Heart right ventricle (tissue), 16 donors: ENCODE measurements around the gene SFT2D1. TPM values are rescaled to one million over a fixed set of nuclear protein-coding genes. Genes with fewer than 3 reads are reported as not detected.

ENCODE experiments used
- ATAC-seq, 8 donors: fragments of 200-7000 bp; cut with Tn5 transposase; one replicate each; pipeline ENCODE4 v1.9.1; 2020; ENCODE audit warnings: mild to moderate bottlenecking in 8 of 8, moderate library complexity in 8 of 8, moderate number of reproducible peaks in 1 of 8
- DNase-seq, 2 donors: peaks; one replicate each; pipeline ENCODE4 v3.0.0-alpha.2; 2020
- H3K27ac ChIP-seq, 10 donors: fragments of 200-600 bp; sonication (generic) in 2 of 10; one replicate each; pipeline versions ENCODE4 v1.5.0 to v1.8.0; 2020 to 2022; ENCODE audit warnings: mild to moderate bottlenecking in 3 of 10
- H3K27me3 ChIP-seq, 7 donors: fragments of 200-600 bp; one replicate each; pipeline ENCODE4 v1.8.0; 2021 to 2022; ENCODE audit warnings: mild to moderate bottlenecking in 2 of 7
- H3K36me3 ChIP-seq, 9 donors: fragments of 200-600 bp; sonication (generic) in 1 of 9; one replicate each; pipeline versions ENCODE4 v1.5.0 to v1.8.0; 2020 to 2022; ENCODE audit warnings: mild to moderate bottlenecking in 2 of 9
- H3K4me1 ChIP-seq, 9 donors: fragments of 200-600 bp; sonication (generic) in 1 of 9; one replicate each; pipeline versions ENCODE4 v1.5.0 to v1.8.0; 2020 to 2022; ENCODE audit warnings: mild to moderate bottlenecking in 4 of 9
- H3K4me3 ChIP-seq, 10 donors: fragments of 200-600 bp; sonication (generic) in 2 of 10; one replicate each; pipeline versions ENCODE4 v1.5.0 to v1.8.0; 2020 to 2022; ENCODE audit warnings: mild to moderate bottlenecking in 7 of 10, moderate library complexity in 2 of 10
- H3K9me3 ChIP-seq, 11 donors: fragments of 200-600 bp in 10 of 11; sonication (generic) in 2 of 11; one replicate each; pipeline versions ENCODE4 v1.5.0 to v1.8.0; 2013 to 2022; ENCODE audit warnings: mild to moderate bottlenecking in 2 of 11, control low read depth in 1 of 11, moderate library complexity in 1 of 11
- WGBS, 2 donors: extraction: QIAGEN DNeasy Blood & Tissue Kit; methylation state at CpG; one replicate each; pipeline ENCODE4 v1.1.7; 2013; ENCODE audit warnings: inconsistent platforms in 1 of 2; 5-methylcytosine and 5-hydroxymethylcytosine counted together
- intact Hi-C, 10 donors: fragments of 100-400 bp; cut with DNase I; formaldehyde crosslinking; loops; one replicate each; pipeline versions ENCODE4 v1.11.1 to v1.14.2; 2022
- polyA plus RNA-seq, 2 donors: library from polyadenylated mRNA; stranded (reverse); fragments of 200-250 nt; gene quantifications; one replicate each; pipeline ENCODE4 v1.2.3, GENCODE V29; 2013
- total RNA-seq, 10 donors: library from RNA; stranded (reverse); fragmentation: NEBNext Ultra II Directional in 3 of 10; extraction: Animal tissue kit (Norgen Biotek cat#: 25700) in 3 of 10; gene quantifications; one replicate each; pipeline versions ENCODE4 v1.2.1 to v1.2.4, GENCODE V29; 2021 to 2023
- TF ChIP-seq, protein P1 (sequence below), 9 donors: fragments of 200-600 bp; sonication (generic) in 2 of 9; IDR thresholded peaks; one replicate each; pipeline versions ENCODE4 v1.5.0 to v1.8.0; 2021 to 2022; ENCODE audit warnings: antibody characterized with exemption in 9 of 9, mild to moderate bottlenecking in 5 of 9, moderate library complexity in 1 of 9
- donor health status: Arrhythmogenic right ventricular cardiomyopathy.
- donor health status: ischemic (EF 13 %, LVEDD 7.1; RV severe dilation, severe dysfunction).
- donor health status: healthy with polysubstance abuse.
- donor health status: DM: no; HTN: yes; CAD: no.
- donor health status: DM: no; HTN: no; CAD: no.
- donor health status: ischemic (EF 25% LVEDD 6.9; RV normal size, moderate dysfunction).
- donor health status: ischemic (EF 25% LVEDD 5.7; RV mildly dilated, moderate dysfunction).
- donor health status: healthy.
- donor health status: DM: yes; HTN: yes; CAD: no.
- donor health status: Ischemic cardiomyopathy.
- donor health status: ischemic (EF 35%, LVEDD 5.7; RV mildly dilated, moderate dysfunction).
- donor health status: nonischemic (EF 11% LVEDD 7.7; RV severe dilation, severe dysfunction).
- donor health status: DM: yes; HTN: yes; CAD: no.
- donor health status: PGD.
- donor health status: ischemic (EF 29% LVEDD 5.4; RV normal size, mild dysfunction).
- donor health status: nonischemic (EF 23%, LVEDD 6.1; RV moderate dilation, normal function).

Gene SFT2D1
- total and polyA plus RNA-seq, 12 donors = 15.6 to 43.6 (median 22.1) TPM

- peak overlapping the region; percentile 41 to 62 (median 48) for H3K4me3 ChIP-seq
- H3K36me3 ChIP-seq = no peaks in the 10 kb centered on the region
- intact Hi-C loops = no loop called here
- ATAC-seq (peak in 4 of 8 donors; percentile 22 to 49 (median 28)), DNase-seq (no peak)
- WGBS, 2 donors = 3% methylated on average over 90 to 115 of the region's 115 CpGs
- TF ChIP-seq, protein P1, sequence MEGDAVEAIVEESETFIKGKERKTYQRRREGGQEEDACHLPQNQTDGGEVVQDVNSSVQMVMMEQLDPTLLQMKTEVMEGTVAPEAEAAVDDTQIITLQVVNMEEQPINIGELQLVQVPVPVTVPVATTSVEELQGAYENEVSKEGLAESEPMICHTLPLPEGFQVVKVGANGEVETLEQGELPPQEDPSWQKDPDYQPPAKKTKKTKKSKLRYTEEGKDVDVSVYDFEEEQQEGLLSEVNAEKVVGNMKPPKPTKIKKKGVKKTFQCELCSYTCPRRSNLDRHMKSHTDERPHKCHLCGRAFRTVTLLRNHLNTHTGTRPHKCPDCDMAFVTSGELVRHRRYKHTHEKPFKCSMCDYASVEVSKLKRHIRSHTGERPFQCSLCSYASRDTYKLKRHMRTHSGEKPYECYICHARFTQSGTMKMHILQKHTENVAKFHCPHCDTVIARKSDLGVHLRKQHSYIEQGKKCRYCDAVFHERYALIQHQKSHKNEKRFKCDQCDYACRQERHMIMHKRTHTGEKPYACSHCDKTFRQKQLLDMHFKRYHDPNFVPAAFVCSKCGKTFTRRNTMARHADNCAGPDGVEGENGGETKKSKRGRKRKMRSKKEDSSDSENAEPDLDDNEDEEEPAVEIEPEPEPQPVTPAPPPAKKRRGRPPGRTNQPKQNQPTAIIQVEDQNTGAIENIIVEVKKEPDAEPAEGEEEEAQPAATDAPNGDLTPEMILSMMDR (IDR thresholded peaks at IDR 0.05) = no peak
- no peak overlapping the region for H3K27ac ChIP-seq
- peaks cover 0 to 13% (median 9%) of the 10 kb centered on the region in 9 donors for H3K4me1 ChIP-seq
- H3K9me3 ChIP-seq = no peaks in the 10 kb centered on the region
- H3K27me3 ChIP-seq = peaks cover 17 to 82% (median 64%) of the 10 kb centered on the region in 7 donors
These were observed 35.0 kb downstream of the SFT2D1 start for GRCh38 chr6:166307082-166308032.

DNA sequence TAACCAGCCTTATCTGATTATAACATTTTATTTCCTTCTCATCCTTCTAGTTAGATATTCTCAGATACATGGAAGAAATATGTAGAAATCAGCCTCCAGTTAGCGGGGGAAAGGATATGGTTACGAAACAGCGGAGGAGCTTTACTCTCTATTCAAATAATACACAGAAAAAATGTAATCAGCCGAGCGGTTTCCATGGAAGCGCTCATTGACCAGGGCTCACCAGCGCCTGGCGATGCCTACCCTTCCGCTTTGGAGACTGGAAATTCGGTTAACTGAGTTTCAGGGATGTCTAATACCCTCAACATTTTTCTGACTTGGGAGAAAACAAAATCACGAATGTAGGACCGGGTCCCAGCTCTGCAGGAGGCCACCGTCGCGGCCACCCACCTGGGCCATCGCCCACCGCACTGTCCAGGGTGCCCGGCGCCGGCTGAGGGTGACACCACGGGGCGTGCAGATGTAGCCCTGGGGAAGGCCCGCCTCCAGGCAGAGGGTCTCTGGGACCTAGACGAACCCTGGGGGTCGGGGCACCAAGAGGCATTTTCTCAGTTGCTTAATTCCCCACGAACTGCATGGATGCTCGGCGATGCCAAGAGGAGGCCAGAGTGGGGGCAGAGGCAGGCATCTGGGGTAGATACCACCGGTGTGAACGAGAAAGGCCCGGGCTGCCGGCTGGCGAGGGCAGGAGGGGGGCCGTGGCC, 35.8 kb downstream of the SFT2D1 start:
- intact Hi-C loops = no loop called here

DNA sequence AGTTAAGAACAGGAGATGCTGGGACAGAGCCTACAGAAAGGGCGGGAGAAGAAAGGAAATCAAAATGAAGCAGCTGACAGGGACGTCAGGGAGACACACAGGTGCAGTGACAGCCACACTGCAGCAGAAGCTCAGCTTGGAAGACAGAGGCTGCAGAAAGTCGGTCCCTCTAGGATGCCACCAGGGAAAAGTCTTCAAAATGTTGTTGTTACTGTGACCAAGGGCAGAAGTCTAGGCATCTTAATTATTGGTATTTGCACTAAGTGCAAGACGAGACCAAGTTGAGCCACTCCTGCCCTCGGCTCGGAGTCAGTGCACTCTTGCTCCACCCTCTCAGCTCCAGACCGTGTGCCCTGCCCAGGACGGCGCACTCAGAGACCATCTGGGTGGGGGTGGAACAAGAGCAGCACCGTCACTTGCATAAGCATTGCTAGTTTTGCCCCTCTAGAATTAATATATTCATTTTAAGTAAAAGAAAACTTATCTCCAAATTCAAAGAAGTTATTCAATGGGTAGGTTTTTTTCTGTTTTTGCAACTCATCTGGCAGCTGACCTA, 36.7 kb downstream of the SFT2D1 start:
- peaks cover 0 to 13% (median 9%) of the 10 kb centered on the region in 9 donors for H3K4me1 ChIP-seq
- TF ChIP-seq, protein P1 (IDR thresholded peaks at IDR 0.05) = no peak
- H3K4me3 ChIP-seq = no peak overlapping the region
- 61 to 68% methylated on average over 10 of the region's 10 CpGs for WGBS, 2 donors
- peaks cover 17 to 93% (median 67%) of the 10 kb centered on the region in 7 donors for H3K27me3 ChIP-seq
- ATAC-seq = no peak
- intact Hi-C loops = no loop called here
- DNase-seq = no peak
- no peaks in the 10 kb centered on the region for H3K9me3 ChIP-seq
- no peak overlapping the region for H3K27ac ChIP-seq
- no peaks in the 10 kb centered on the region for H3K36me3 ChIP-seq

More for the DNA sequence above, 35.8 kb downstream of the SFT2D1 start:
- ATAC-seq = no peak
- Histone ChIP-seq H3K4me1 (peaks cover 0 to 13% (median 9%) of the 10 kb centered on the region in 9 donors), H3K27ac (no peak overlapping the region), H3K36me3 (no peaks in the 10 kb centered on the region), H3K4me3 (peak overlapping the region in 3 of 10 donors; percentile 46 to 62 (median 54)), H3K27me3 (peaks cover 17 to 87% (median 67%) of the 10 kb centered on the region in 7 donors), H3K9me3 (no peaks in the 10 kb centered on the region)
- WGBS, 2 donors = 62 to 64% methylated on average over 34 of the region's 34 CpGs
- no peak for DNase-seq
- TF ChIP-seq, protein P1 (IDR thresholded peaks at IDR 0.05) = no peak

DNA sequence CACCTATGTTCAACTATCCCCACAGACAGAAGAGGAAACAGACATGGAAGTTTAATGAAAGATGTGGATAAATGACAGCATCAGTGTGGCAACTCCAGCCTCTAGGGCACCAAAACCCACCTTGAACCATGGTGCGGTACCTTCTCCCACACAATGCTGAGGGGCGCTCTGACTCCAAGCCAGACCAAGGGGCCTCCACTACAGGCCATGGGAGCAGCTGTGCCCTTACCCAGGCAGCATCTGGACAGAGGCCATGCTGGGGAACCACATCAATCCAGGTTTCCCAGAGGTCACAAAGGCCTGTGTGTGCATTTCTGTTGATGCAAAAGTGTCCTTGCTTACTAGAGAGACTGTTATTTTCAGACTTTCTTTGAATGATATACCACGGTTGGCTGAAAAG, 38.2 kb downstream of the SFT2D1 start:
- Histone ChIP-seq H3K27ac (no peak overlapping the region), H3K27me3 (peaks cover 17 to 90% (median 62%) of the 10 kb centered on the region in 7 donors), H3K36me3 (no peaks in the 10 kb centered on the region), H3K4me3 (no peak overlapping the region), H3K4me1 (peaks cover 0 to 13% (median 9%) of the 10 kb centered on the region in 9 donors), H3K9me3 (no peaks in the 10 kb centered on the region)
- intact Hi-C loops = no loop called here
- no peak for DNase-seq
- ATAC-seq = no peak
- TF ChIP-seq, protein P1 (IDR thresholded peaks at IDR 0.05) = no peak
- WGBS, 2 donors = 86 to 89% methylated on average over 3 of the region's 3 CpGs
